ENCODE results near the gene ZNF674. TPM values are rescaled to one million over a fixed set of nuclear protein-coding genes. Genes with fewer than 3 reads are reported as not detected.

The ZNF674 gene
- total and polyA plus RNA-seq, 9 of the 15 experiments (the other 6 are each of a cell fraction or from before 2014, with no cell fraction given), result 1.2 to 4.7 (median 2.6) TPM

DNA sequence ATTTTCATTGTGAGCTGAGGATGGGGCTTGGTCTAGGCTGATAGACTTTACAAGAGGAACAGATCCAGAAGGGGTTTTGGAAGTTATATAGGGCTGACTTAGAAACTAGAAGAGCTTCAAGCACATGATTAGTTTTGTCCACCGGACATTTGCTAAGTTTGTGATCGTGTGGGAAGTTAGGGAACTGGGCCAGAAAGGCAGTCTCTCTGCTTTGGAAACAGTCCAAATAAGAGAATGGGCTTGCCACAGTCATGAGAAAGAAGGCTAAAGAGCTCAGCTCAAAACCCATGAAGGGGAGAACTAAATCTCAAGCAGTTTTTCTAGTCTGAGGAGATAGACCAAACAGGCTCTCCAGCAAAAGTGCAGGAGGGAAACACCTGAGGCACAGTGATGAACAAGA is 67.8 kb downstream of the ZNF674 start (continued):
- TF ChIP-seq, protein P1, sequence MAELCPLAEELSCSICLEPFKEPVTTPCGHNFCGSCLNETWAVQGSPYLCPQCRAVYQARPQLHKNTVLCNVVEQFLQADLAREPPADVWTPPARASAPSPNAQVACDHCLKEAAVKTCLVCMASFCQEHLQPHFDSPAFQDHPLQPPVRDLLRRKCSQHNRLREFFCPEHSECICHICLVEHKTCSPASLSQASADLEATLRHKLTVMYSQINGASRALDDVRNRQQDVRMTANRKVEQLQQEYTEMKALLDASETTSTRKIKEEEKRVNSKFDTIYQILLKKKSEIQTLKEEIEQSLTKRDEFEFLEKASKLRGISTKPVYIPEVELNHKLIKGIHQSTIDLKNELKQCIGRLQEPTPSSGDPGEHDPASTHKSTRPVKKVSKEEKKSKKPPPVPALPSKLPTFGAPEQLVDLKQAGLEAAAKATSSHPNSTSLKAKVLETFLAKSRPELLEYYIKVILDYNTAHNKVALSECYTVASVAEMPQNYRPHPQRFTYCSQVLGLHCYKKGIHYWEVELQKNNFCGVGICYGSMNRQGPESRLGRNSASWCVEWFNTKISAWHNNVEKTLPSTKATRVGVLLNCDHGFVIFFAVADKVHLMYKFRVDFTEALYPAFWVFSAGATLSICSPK (IDR thresholded peaks at IDR 0.05; ENCODE audit: borderline replicate concordance), result no peak
- TF ChIP-seq PCBP2 (IDR thresholded peaks at IDR 0.05; ENCODE audit: low read depth, low read length, poor library complexity, severe bottlenecking) (no peak), CTBP1 (IDR thresholded peaks at IDR 0.05; ENCODE audit: borderline replicate concordance) (no peak), CBX2 (IDR thresholded peaks at IDR 0.05; ENCODE audit: insufficient read depth, low read length, poor library complexity, severe bottlenecking) (no peak)

DNA sequence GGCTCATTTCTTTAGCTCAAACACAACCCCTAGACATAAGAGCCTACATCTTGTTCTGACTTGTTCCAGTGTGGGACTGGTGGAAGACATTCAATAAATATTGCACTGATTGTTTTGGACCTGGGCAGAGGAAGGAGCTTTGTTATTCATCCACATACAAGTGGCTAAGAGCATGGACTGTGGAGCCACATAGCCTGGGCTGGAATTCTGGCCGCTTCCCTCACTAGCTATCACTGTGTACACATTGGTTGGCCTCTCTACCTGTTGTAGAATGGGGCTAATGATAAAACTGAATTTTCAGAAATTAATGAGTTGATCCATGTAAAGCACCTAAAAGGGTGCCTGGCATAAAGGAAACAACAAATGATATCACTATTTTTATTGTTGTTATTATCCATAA is 80.0 kb downstream of the ZNF674 start:
- WGBS (ENCODE audit: insufficient coverage, low coverage, missing lambda C conversion rate), result 44% methylated on average over 1 of the region's 1 CpG
- BruUV-seq (replicated peaks), result no TSS peak
- no peak overlapping the region for H3K4me2 ChIP-seq (ENCODE audit: insufficient read depth, low read length)
- H3K9me1 ChIP-seq (ENCODE audit: control insufficient read depth, insufficient read depth, low read length), result no peaks in the 10 kb centered on the region
- no peak overlapping the region for H3K4me3 ChIP-seq
- no peak overlapping the region for H2AFZ ChIP-seq (ENCODE audit: low read depth, low read length)
- CTCF ChIA-PET (ENCODE audit: low intra/inter-chr PET ratio), result no interaction called here
- H4K20me1 ChIP-seq (replicated peaks; ENCODE audit: control insufficient read depth, insufficient read depth, low read length), result no peaks in the 10 kb centered on the region
- H3K9me3 ChIP-seq (replicated peaks; ENCODE audit: control insufficient read depth, insufficient read depth, low read depth, low read length), result no peaks in the 10 kb centered on the region
- FAIRE-seq (no peak), DNase-seq (ENCODE audit: extremely low read depth in 1 of 4, low spot score in 3 of 4) (no peak), ATAC-seq (no peak)
- H3K36me3 ChIP-seq (ENCODE audit: control insufficient read depth, insufficient read depth, low read length), result peaks cover 3% of the 10 kb centered on the region; the same call in 1 of the 3 replicates
- H3K27me3 ChIP-seq (ENCODE audit: control insufficient read depth in 2 of 2, insufficient read depth in 2 of 2, low read length in 2 of 2), result no peaks in the 10 kb centered on the region
- no peak overlapping the region for H3K9ac ChIP-seq (ENCODE audit: insufficient read depth in 1 of 2, low read depth in 2 of 2, low read length in 2 of 2)
- H3K27ac ChIP-seq (ENCODE audit: extremely low read depth, low read depth, low read length), result no peak overlapping the region
- intact Hi-C loops (cut with micrococcal nuclease) (no loop called here), in situ Hi-C loops (cut with MboI) (no loop called here)
- no peaks in the 10 kb centered on the region for H3K4me1 ChIP-seq (replicated peaks in 1 of 2; ENCODE audit: control insufficient read depth in 2 of 2, insufficient read depth in 2 of 2, low read length in 2 of 2)
- no peaks in the 10 kb centered on the region for H3K79me2 ChIP-seq (ENCODE audit: control insufficient read depth, insufficient read depth, low read length)
- POLR2A ChIA-PET, result interaction anchor here (0.8 kb wide), 1 partner anchor 31 kb away, joined by 3 read pairs; no protein-coding TSS in a partner anchor
- TF ChIP-seq, protein P2, sequence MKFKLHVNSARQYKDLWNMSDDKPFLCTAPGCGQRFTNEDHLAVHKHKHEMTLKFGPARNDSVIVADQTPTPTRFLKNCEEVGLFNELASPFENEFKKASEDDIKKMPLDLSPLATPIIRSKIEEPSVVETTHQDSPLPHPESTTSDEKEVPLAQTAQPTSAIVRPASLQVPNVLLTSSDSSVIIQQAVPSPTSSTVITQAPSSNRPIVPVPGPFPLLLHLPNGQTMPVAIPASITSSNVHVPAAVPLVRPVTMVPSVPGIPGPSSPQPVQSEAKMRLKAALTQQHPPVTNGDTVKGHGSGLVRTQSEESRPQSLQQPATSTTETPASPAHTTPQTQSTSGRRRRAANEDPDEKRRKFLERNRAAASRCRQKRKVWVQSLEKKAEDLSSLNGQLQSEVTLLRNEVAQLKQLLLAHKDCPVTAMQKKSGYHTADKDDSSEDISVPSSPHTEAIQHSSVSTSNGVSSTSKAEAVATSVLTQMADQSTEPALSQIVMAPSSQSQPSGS (CRISPR knock-in tag; IDR thresholded peaks at IDR 0.05), result no peak
- TF ChIP-seq, protein P3, sequence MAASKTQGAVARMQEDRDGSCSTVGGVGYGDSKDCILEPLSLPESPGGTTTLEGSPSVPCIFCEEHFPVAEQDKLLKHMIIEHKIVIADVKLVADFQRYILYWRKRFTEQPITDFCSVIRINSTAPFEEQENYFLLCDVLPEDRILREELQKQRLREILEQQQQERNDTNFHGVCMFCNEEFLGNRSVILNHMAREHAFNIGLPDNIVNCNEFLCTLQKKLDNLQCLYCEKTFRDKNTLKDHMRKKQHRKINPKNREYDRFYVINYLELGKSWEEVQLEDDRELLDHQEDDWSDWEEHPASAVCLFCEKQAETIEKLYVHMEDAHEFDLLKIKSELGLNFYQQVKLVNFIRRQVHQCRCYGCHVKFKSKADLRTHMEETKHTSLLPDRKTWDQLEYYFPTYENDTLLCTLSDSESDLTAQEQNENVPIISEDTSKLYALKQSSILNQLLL (CRISPR knock-in tag; IDR thresholded peaks at IDR 0.05; ENCODE audit: borderline replicate concordance), result no peak
- no peak for TF ChIP-seq SNIP1 (IDR thresholded peaks at IDR 0.05; ENCODE audit: low read depth)
- TF ChIP-seq, protein P4, sequence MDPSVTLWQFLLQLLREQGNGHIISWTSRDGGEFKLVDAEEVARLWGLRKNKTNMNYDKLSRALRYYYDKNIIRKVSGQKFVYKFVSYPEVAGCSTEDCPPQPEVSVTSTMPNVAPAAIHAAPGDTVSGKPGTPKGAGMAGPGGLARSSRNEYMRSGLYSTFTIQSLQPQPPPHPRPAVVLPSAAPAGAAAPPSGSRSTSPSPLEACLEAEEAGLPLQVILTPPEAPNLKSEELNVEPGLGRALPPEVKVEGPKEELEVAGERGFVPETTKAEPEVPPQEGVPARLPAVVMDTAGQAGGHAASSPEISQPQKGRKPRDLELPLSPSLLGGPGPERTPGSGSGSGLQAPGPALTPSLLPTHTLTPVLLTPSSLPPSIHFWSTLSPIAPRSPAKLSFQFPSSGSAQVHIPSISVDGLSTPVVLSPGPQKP (CRISPR knock-in tag; IDR thresholded peaks at IDR 0.05), result no peak
- no peak for TF ChIP-seq ELF4 (CRISPR knock-in tag; IDR thresholded peaks at IDR 0.05)
- no peak for TF ChIP-seq PHF8 (IDR thresholded peaks at IDR 0.05; ENCODE audit: borderline replicate concordance, low read length)
- no peak for TF ChIP-seq PTBP1 (IDR thresholded peaks at IDR 0.05; ENCODE audit: low read depth, low read length)
- no peak for TF ChIP-seq ETV1 (tag; conservative IDR thresholded peaks at IDR 0.05; ENCODE audit: low read depth)

Data from K562 (cell line).